PC-9 (cell line): Measurements from ENCODE around the gene ATG2A. TPM values are rescaled to one million over a fixed set of nuclear protein-coding genes. Genes with fewer than 3 reads are reported as not detected.

Source experiments
- BruUV-seq: library from RNA; stranded (reverse); fragments of 400-500 nt; replicated peaks from 2 replicates; lab custom pipeline; 2021; lab: Mats Ljungman, UMichigan
- CTCF ChIA-PET: fragments of 300-600 bp; sonication (Branson Sonifier 250); formaldehyde crosslinking; loops from one replicate; lab custom pipeline; 2022; ENCODE audit warnings: antibody characterized with exemption; lab: Charles Lee
- POLR2A ChIA-PET: fragments of 300-600 bp; sonication (Branson Sonifier 250); formaldehyde crosslinking; loops from one replicate; lab custom pipeline; 2022; ENCODE audit warnings: antibody characterized with exemption; ENCODE audit not compliant: unreplicated experiment; lab: Charles Lee
- DNase-seq, 2 experiments: peaks; one replicate each; pipeline versions ENCODE4 v3.0.0 to v3.0.0-alpha.2; 2015 to 2022; ENCODE audit warnings: mixed read lengths in 1 of 2
- H2AFZ ChIP-seq: fragments of 200-600 bp; sonication (generic); 2 replicates; pipeline ENCODE4 v1.8.1; 2017; ENCODE audit warnings: antibody characterized with exemption
- H3F3A ChIP-seq: fragments of 200-600 bp; sonication (generic); 2 replicates; pipeline ENCODE4 v1.8.1; 2017; ENCODE audit warnings: antibody characterized with exemption, mild to moderate bottlenecking, low read depth; ENCODE audit not compliant: insufficient read depth
- H3K27ac ChIP-seq: fragments of 200-600 bp; sonication (generic); 2 replicates; pipeline ENCODE4 v1.6.1; 2016; ENCODE audit warnings: mixed run types
- H3K27me3 ChIP-seq: fragments of 200-600 bp; sonication (generic); 2 replicates; pipeline ENCODE4 v1.6.1; 2016; ENCODE audit warnings: low read depth, mixed run types; ENCODE audit not compliant: insufficient read depth
- H3K36me3 ChIP-seq: fragments of 200-600 bp; sonication (generic); 2 replicates; pipeline ENCODE4 v1.6.1; 2016; ENCODE audit warnings: low read depth, mixed run types
- H3K4me1 ChIP-seq: fragments of 200-600 bp; sonication (generic); replicated peaks from 2 replicates; pipeline ENCODE4 v1.6.1; 2016; ENCODE audit warnings: mixed run types; ENCODE audit not compliant: insufficient read depth
- H3K4me2 ChIP-seq: fragments of 200-600 bp; sonication (generic); 2 replicates; pipeline ENCODE4 v1.6.1; 2017; ENCODE audit warnings: mixed run types
- H3K4me3 ChIP-seq: fragments of 200-600 bp; sonication (generic); 2 replicates; pipeline ENCODE4 v1.6.1; 2016; ENCODE audit warnings: mixed run types
- H3K79me2 ChIP-seq: fragments of 200-600 bp; sonication (generic); 2 replicates; pipeline ENCODE4 v1.6.1; 2017; ENCODE audit warnings: low read depth, mixed run types
- H3K9me2 ChIP-seq: fragments of 200-600 bp; sonication (generic); 2 replicates; pipeline ENCODE4 v1.8.1; 2017; ENCODE audit warnings: mild to moderate bottlenecking; ENCODE audit not compliant: insufficient read depth
- H3K9me3 ChIP-seq: fragments of 200-600 bp; sonication (generic); 2 replicates; pipeline ENCODE4 v1.8.1; 2016; ENCODE audit warnings: low read depth; ENCODE audit not compliant: insufficient read depth
- H4K20me1 ChIP-seq: fragments of 200-600 bp; sonication (generic); 2 replicates; pipeline ENCODE4 v1.8.1; 2017; ENCODE audit not compliant: insufficient read depth
- CTCF ChIP-seq: fragments of 200-600 bp; sonication (generic); conservative IDR thresholded peaks from 2 replicates; pipeline ENCODE4 v1.6.1; 2017; ENCODE audit warnings: mixed run types, antibody characterized with exemption, mild to moderate bottlenecking, moderate library complexity
- EZH2 ChIP-seq: fragments of 200-600 bp; sonication (generic); IDR thresholded peaks from 2 replicates; pipeline ENCODE4 v1.8.0; 2017; ENCODE audit warnings: antibody characterized with exemption, low read depth
- intact Hi-C: fragments of 100-400 bp; cut with micrococcal nuclease; formaldehyde crosslinking; loops from one replicate; pipeline ENCODE4 v1.10.0; 2022; ENCODE audit not compliant: unreplicated experiment
- total RNA-seq: library from RNA; stranded (reverse); gene quantifications from 2 replicates; pipeline ENCODE4 v1.2.3, GENCODE V29; 2021

Gene ATG2A
- total RNA-seq, 1 experiment from 2014 or later = 48.2 TPM

DNA sequence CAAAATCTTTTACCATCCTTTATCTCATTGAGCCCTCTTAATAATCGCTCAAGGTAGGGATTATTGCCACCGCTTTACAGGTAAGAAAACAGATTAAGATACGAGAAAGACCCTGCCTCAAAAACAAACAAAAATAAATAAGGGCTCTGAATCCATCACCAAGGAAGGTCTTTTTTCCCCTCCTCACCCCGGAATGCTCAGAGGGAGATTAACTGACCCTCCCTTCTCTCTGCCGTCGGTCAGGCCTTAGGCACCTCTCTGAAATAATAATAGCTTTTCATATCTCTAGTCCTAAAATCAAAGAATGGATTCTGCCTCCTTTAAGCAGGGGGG is 620 bp upstream of the ATG2A start:
- Histone ChIP-seq H3K4me3 (peak overlapping the region; percentile 56), H3K79me2 (peaks cover 20% of the 10 kb centered on the region), H3K4me1 (peaks cover 16% of the 10 kb centered on the region), H4K20me1 (no peaks in the 10 kb centered on the region), H3K36me3 (no peaks in the 10 kb centered on the region; the same call in 1 of the 2 replicates), H3K9me2 (no peaks in the 10 kb centered on the region), H2AFZ (peak overlapping the region; percentile 83), H3K27me3 (no peaks in the 10 kb centered on the region), H3K27ac (peak overlapping the region; percentile 45), H3F3A (peaks cover 14% of the 10 kb centered on the region; the same call in 1 of the 2 replicates), H3K9me3 (no peaks in the 10 kb centered on the region), H3K4me2 (peak overlapping the region; percentile 79)
- BruUV-seq = TSS peak; percentile 77
- CTCF ChIA-PET = interaction anchor here (1.2 kb wide), 1 partner anchor 79 kb away, joined by 3 read pairs; the partner anchor contains the start of gene BATF2
- intact Hi-C loops = loop anchor here (1.0 to 2.0 kb wide), 7 partner anchors 41 to 265 kb away; partner anchors contain the start of genes ARL2, SNX15 and ZNHIT2
- no peak for TF ChIP-seq CTCF
- TF ChIP-seq EZH2 = no peak
- DNase-seq = no peak
- POLR2A ChIA-PET = interaction anchor here (0.6 to 0.7 kb wide), 3 partner anchors 185 to 200 kb away, joined by 3 to 8 read pairs (median 4); no protein-coding TSS in a partner anchor

GRCh38 chr11:64916040-64916774 is 802 bp downstream of the ATG2A start:
- no peaks in the 10 kb centered on the region for H3K9me3 ChIP-seq
- no peaks in the 10 kb centered on the region for H3K27me3 ChIP-seq
- H4K20me1 ChIP-seq = no peaks in the 10 kb centered on the region
- peak overlapping the region; percentile 68 for H2AFZ ChIP-seq
- peak; percentile 71 to 72 for DNase-seq
- no TSS peak for BruUV-seq
- H3K4me3 ChIP-seq = peak overlapping the region; percentile 67
- CTCF ChIA-PET = interaction anchor here (0.6 to 0.7 kb wide), 3 partner anchors 87 to 359 kb away, joined by 3 to 14 read pairs (median 3); partner anchors contain the start of gene ARL2
- peaks cover 16% of the 10 kb centered on the region for H3K4me1 ChIP-seq
- peak overlapping the region; percentile 50 for H3K27ac ChIP-seq
- H3K4me2 ChIP-seq = peak overlapping the region; percentile 81
- TF ChIP-seq EZH2 (no peak), CTCF (no peak)
- H3K79me2 ChIP-seq = peaks cover 20% of the 10 kb centered on the region
- POLR2A ChIA-PET = interaction anchor here (0.7 kb wide), 1 partner anchor 70 kb away, joined by 4 read pairs; no protein-coding TSS in a partner anchor
- peaks cover 14% of the 10 kb centered on the region; the same call in 1 of the 2 replicates for H3F3A ChIP-seq
- intact Hi-C loops = loop anchor here (2.0 kb wide), 5 partner anchors 39 to 267 kb away; partner anchors contain the start of gene ZNHIT2
- no peaks in the 10 kb centered on the region for H3K9me2 ChIP-seq
- peaks cover 5% of the 10 kb centered on the region; the same call in 1 of the 2 replicates for H3K36me3 ChIP-seq

DNA sequence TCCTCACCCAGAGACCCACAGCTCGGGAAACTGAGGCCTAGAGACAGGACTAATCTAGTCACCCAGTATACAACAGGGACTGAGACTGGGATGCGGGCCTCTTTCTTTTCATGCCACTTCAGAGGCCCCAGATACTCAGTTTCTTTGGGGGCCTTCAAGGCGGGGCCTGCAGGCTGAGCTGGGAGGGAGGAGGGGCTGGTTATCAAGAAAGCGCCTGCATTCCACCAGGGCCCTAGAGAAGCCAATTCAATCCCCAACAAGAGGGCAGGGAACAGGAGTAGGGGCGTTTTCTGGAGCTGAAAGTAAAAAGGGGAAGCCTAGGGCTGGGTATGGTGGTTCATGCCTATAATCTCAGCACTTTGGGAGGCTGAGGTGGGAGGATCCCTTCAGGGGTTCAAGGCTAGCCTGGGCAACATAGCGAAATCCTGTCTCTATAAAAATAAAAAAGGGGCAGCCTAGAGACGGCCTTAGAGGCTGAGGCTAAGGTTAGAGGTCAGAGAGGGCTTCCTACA is 1.6 kb downstream of the ATG2A start:
- POLR2A ChIA-PET = no interaction called here
- CTCF ChIA-PET = interaction anchor here (0.6 kb wide), 1 partner anchor 360 kb away, joined by 14 read pairs; no protein-coding TSS in a partner anchor

More for the DNA sequence above, 1.6 kb downstream of the ATG2A start:
- Histone ChIP-seq H3K79me2 (peaks cover 20% of the 10 kb centered on the region), H2AFZ (no peak overlapping the region), H3K27me3 (no peaks in the 10 kb centered on the region), H3K27ac (peak overlapping the region; percentile 50), H3K4me2 (peak overlapping the region; percentile 81), H3K4me3 (peak overlapping the region; percentile 67; the same call in 1 of the 2 replicates), H3K9me2 (no peaks in the 10 kb centered on the region), H3K9me3 (no peaks in the 10 kb centered on the region), H4K20me1 (no peaks in the 10 kb centered on the region), H3K4me1 (peaks cover 16% of the 10 kb centered on the region), H3K36me3 (peaks cover 10% of the 10 kb centered on the region; the same call in 1 of the 2 replicates), H3F3A (peaks cover 14% of the 10 kb centered on the region; the same call in 1 of the 2 replicates)
- intact Hi-C loops = no loop called here
- BruUV-seq = no TSS peak
- DNase-seq = no peak
- TF ChIP-seq EZH2 (no peak), CTCF (no peak)
